ENCODE results near the gene HIP1R. TPM values are rescaled to one million over a fixed set of nuclear protein-coding genes. Genes with fewer than 3 reads are reported as not detected.

Gene HIP1R
- total and polyA plus RNA-seq, 4 donors = 25.4 to 101 (median 30.1) TPM

DNA sequence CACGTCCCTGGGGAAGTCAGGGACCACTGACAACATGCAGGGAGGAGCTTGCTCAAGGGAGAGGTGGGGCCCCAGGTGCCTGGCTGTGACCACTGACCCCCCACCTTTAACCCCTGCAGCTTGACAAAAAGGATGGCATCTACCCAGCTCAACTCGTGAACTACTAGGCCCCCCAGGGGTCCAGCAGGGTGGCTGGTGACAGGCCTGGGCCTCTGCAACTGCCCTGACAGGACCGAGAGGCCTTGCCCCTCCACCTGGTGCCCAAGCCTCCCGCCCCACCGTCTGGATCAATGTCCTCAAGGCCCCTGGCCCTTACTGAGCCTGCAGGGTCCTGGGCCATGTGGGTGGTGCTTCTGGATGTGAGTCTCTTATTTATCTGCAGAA is 26.3 kb downstream of the HIP1R start:
- WGBS, 2 donors = 72 to 78% methylated on average over 5 of the region's 5 CpGs
- intact Hi-C loops (cut with DNase I) = loop anchor here (2.0 to 10.0 kb wide), 3 partner anchors 69 to 373 kb away; partner anchors contain the start of genes MPHOSPH9 (in 1 of the 2) and MTRFR (in 1 of the 2)
- H3K9me3 ChIP-seq (ENCODE audit: control insufficient read depth, low read length) = no peaks in the 10 kb centered on the region

DNA sequence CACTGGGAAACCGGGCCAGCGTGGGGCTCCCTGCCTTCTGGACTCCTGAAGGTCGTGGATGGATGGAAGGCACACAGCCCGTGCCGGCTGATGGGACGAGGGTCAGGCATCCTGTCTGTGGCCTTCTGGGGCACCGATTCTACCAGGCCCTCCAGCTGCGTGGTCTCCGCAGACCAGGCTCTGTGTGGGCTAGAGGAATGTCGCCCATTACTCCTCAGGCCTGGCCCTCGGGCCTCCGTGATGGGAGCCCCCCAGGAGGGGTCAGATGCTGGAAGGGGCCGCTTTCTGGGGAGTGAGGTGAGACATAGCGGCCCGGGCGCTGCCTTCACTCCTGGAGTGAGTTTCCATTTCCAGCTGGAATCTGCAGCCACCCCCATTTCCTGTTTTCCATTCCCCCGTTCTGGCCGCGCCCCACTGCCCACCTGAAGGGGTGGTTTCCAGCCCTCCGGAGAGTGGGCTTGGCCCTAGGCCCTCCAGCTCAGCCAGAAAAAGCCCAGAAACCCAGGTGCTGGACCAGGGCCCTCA is 26.9 kb downstream of the HIP1R start:
- Histone ChIP-seq H3K27ac (ENCODE audit: low read depth in 1 of 2, low read length in 2 of 2) (no peak overlapping the region), H3K36me3 (ENCODE audit: control insufficient read depth in 1 of 2, insufficient read depth in 2 of 2, low read length in 1 of 2) (no peaks in the 10 kb centered on the region), H3K4me1 (ENCODE audit: control insufficient read depth in 1 of 2, insufficient read depth in 2 of 2, low read length in 2 of 2) (no peaks in the 10 kb centered on the region), H3K4me3 (ENCODE audit: low read length in 2 of 2) (no peak overlapping the region), H3K27me3 (ENCODE audit: control insufficient read depth in 1 of 2, insufficient read depth in 2 of 2, low read length in 1 of 2) (no peaks in the 10 kb centered on the region), H3K9me3 (ENCODE audit: control insufficient read depth, low read length) (no peaks in the 10 kb centered on the region)
- 70 to 73% methylated on average over 20 of the region's 20 CpGs for WGBS, 2 donors
- DNase-seq (peak; percentile 41 to 69), ATAC-seq (ENCODE audit: low FRiP score) (no peak)
- intact Hi-C loops (cut with DNase I) = loop anchor here (5.0 to 10.0 kb wide), 2 partner anchors 70 to 373 kb away; partner anchors contain the start of genes MPHOSPH9 (in 1 of the 2) and MTRFR (in 1 of the 2)

More for the DNA sequence above, 26.3 kb downstream of the HIP1R start:
- no peak for ATAC-seq (ENCODE audit: low FRiP score)
- Histone ChIP-seq H3K4me1 (ENCODE audit: control insufficient read depth in 1 of 2, insufficient read depth in 2 of 2, low read length in 2 of 2) (no peaks in the 10 kb centered on the region), H3K36me3 (ENCODE audit: control insufficient read depth in 1 of 2, insufficient read depth in 2 of 2, low read length in 1 of 2) (no peaks in the 10 kb centered on the region), H3K27ac (ENCODE audit: low read depth in 1 of 2, low read length in 2 of 2) (no peak overlapping the region), H3K27me3 (ENCODE audit: control insufficient read depth in 1 of 2, insufficient read depth in 2 of 2, low read length in 1 of 2) (no peaks in the 10 kb centered on the region), H3K4me3 (ENCODE audit: low read length in 2 of 2) (no peak overlapping the region)
- peak; percentile 42 to 74 for DNase-seq

DNA sequence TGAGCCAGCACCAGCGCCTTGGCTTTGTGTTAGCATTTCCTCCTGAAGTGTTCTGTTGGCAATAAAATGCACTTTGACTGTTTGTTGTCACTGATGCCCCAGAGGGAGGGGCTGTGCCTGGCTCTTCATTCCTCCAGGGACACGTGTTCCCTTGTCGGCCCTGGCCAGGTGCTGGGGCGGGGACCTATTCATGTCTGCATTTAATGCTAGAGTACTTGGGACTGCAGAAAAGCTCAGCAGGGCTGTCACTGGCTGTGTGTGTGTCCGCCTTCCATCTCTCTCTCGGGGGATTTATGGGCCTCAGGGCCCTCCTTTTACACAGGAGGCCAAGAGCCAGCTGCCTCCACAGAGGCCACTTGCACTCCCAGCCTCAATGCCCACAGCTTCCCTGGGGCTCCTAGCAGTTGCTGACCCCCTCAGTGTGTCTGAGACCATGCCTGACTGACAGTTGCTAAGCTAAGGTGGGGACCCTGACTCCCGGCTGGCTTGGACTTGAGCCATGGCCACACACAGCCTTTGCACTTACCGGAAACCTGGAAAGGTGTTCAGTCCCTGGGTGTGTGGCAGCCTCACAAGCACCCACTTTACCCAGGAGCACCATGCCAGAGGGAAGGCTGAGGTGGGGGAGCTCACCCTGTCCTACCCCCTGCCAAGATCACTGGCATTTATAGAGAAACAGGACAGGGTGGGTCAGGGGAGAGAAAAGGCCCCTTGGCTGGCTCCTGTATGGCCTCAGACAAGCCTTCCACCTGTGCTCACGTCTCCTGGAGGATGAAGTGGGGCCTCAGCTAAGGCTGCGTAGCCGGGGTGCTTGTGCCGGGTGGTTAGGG is 27.8 kb downstream of the HIP1R start:
- WGBS, 2 donors = 67 to 69% methylated on average over 12 of the region's 12 CpGs
- intact Hi-C loops (cut with DNase I) = loop anchor here (5.0 to 10.0 kb wide), 2 partner anchors 71 to 372 kb away; partner anchors contain the start of genes MPHOSPH9 (in 1 of the 2) and MTRFR (in 1 of the 2)
- no peaks in the 10 kb centered on the region for H3K36me3 ChIP-seq (ENCODE audit: control insufficient read depth in 1 of 2, insufficient read depth in 2 of 2, low read length in 1 of 2)

DNA sequence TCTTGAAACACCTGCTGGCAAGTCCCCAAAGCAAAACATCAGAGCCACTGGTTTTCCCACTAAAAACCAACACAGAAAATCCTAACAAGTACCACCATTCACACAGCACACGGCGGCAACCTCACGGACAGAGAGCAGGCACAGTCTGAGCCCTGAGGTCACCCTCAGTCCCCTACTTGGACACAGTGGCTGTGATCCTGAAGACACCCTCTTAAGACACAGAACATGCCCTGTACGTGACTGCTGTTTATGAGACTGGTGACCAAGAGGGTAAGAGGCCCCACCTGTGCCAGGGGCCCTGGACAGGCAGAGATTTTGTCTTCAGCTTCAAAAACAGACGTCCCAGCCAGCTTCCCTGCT is 29.6 kb downstream of the HIP1R start:
- intact Hi-C loops (cut with DNase I) = loop anchor here (5.0 to 10.0 kb wide), 2 partner anchors 73 to 370 kb away; partner anchors contain the start of genes MPHOSPH9 (in 1 of the 2) and MTRFR (in 1 of the 2)
- DNase-seq (no peak), ATAC-seq (ENCODE audit: low FRiP score) (no peak)
- Histone ChIP-seq H3K9me3 (ENCODE audit: control insufficient read depth, low read length) (no peaks in the 10 kb centered on the region), H3K27me3 (ENCODE audit: control insufficient read depth in 1 of 2, insufficient read depth in 2 of 2, low read length in 1 of 2) (no peaks in the 10 kb centered on the region), H3K27ac (ENCODE audit: low read depth in 1 of 2, low read length in 2 of 2) (no peak overlapping the region), H3K4me3 (ENCODE audit: low read length in 2 of 2) (no peak overlapping the region), H3K36me3 (ENCODE audit: control insufficient read depth in 1 of 2, insufficient read depth in 2 of 2, low read length in 1 of 2) (no peaks in the 10 kb centered on the region), H3K4me1 (ENCODE audit: control insufficient read depth in 1 of 2, insufficient read depth in 2 of 2, low read length in 2 of 2) (no peaks in the 10 kb centered on the region)
- 81 to 83% methylated on average over 5 of the region's 5 CpGs for WGBS, 2 donors

More for the DNA sequence above, 27.8 kb downstream of the HIP1R start:
- Histone ChIP-seq H3K9me3 (ENCODE audit: control insufficient read depth, low read length) (no peaks in the 10 kb centered on the region), H3K27ac (ENCODE audit: low read depth in 1 of 2, low read length in 2 of 2) (no peak overlapping the region), H3K4me3 (ENCODE audit: low read length in 2 of 2) (no peak overlapping the region), H3K27me3 (ENCODE audit: control insufficient read depth in 1 of 2, insufficient read depth in 2 of 2, low read length in 1 of 2) (no peaks in the 10 kb centered on the region), H3K4me1 (ENCODE audit: control insufficient read depth in 1 of 2, insufficient read depth in 2 of 2, low read length in 2 of 2) (no peaks in the 10 kb centered on the region)
- ATAC-seq (ENCODE audit: low FRiP score) = no peak
- peak; percentile 46 to 65 for DNase-seq

DNA sequence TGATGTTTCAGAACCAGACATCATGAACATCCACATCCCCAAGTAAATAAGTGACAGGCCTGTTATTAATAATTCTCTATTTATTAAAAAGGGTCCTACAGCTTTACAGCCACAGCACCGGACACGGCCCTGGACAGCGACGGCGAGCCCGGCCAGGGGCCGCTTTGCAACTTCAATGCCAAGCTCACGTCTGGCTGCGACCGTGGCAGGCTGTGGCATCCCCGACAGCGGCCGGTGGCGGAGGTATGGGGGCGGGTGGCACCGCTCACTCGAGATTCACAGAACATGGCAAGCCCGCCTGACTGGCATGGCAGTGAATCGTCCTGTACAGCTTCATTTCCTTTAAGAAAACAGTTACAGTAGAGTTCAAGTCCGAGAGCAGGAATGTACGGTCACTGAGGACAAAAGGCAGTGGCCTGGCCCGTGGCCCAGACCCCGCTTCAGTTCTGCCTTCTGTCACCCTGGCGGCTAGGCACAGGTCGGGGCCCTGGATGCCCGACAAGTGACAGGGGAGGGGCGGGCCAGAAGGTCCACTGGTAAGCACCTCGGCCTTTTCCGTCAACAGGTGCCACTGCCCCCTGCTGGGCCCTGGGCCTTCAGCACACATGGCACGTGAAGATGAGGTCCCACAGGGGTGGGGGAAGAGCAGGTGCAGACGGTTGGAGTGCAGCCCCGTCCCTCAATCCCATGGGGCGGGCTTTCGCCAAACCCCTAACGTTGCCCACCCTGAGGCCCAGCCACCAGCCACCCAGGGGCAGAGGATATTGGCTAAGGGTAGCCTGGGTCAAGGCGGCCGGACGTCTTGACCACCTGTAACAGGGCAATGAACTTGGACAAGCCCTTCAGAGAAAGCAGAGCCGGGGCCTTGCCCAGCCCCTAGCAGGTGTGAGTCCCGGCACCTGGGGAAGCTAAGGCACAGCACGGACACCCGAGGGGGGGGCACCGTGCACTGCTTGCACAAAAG is 30.3 kb downstream of the HIP1R start:
- DNase-seq (peak; percentile 49 to 79), ATAC-seq (ENCODE audit: low FRiP score) (peak; percentile 15)
- Histone ChIP-seq H3K4me3 (ENCODE audit: low read length in 2 of 2) (no peak overlapping the region), H3K4me1 (ENCODE audit: control insufficient read depth in 1 of 2, insufficient read depth in 2 of 2, low read length in 2 of 2) (no peaks in the 10 kb centered on the region), H3K36me3 (ENCODE audit: control insufficient read depth in 1 of 2, insufficient read depth in 2 of 2, low read length in 1 of 2) (no peaks in the 10 kb centered on the region), H3K27ac (ENCODE audit: low read depth in 1 of 2, low read length in 2 of 2) (no peak overlapping the region), H3K9me3 (ENCODE audit: control insufficient read depth, low read length) (no peaks in the 10 kb centered on the region), H3K27me3 (ENCODE audit: control insufficient read depth in 1 of 2, insufficient read depth in 2 of 2, low read length in 1 of 2) (no peaks in the 10 kb centered on the region)
- 80% methylated on average over 43 of the region's 43 CpGs for WGBS, 2 donors
- intact Hi-C loops (cut with DNase I) = loop anchor here in 1 of 2 donors (10.0 kb wide), 1 partner anchor 369 kb away; the partner anchor contains the start of genes MPHOSPH9 and MTRFR

DNA sequence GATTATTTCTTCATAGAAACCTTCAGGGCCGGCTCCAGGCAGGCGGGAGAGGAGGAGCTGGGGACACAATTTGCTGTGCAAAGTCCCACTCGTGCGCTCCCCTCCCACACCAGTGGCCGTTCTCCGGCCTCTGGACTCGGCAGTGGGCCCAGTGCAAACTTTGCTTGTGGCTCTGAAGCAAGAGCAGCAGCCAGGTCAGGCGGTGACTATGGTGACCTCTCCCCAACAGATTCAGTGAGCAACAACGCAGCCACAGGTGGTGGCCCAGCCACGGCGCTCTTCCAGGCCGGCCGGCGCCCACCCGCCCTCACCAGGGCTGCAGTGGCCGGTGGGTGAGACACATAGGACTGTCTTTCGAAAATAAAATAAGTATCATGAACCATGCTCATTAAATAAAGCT is 31.1 kb downstream of the HIP1R start:
- no peaks in the 10 kb centered on the region for H3K27me3 ChIP-seq (ENCODE audit: control insufficient read depth in 1 of 2, insufficient read depth in 2 of 2, low read length in 1 of 2)
- intact Hi-C loops (cut with DNase I) = loop anchor here in 1 of 2 donors (10.0 kb wide), 1 partner anchor 368 kb away; the partner anchor contains the start of genes MPHOSPH9 and MTRFR
- ATAC-seq (ENCODE audit: low FRiP score) = no peak
- no peak overlapping the region for H3K27ac ChIP-seq (ENCODE audit: low read depth in 1 of 2, low read length in 2 of 2)
- 92 to 94% methylated on average over 17 of the region's 17 CpGs for WGBS, 2 donors
- H3K4me1 ChIP-seq (ENCODE audit: control insufficient read depth in 1 of 2, insufficient read depth in 2 of 2, low read length in 2 of 2) = no peaks in the 10 kb centered on the region
- no peaks in the 10 kb centered on the region for H3K36me3 ChIP-seq (ENCODE audit: control insufficient read depth in 1 of 2, insufficient read depth in 2 of 2, low read length in 1 of 2)
- H3K9me3 ChIP-seq (ENCODE audit: control insufficient read depth, low read length) = no peaks in the 10 kb centered on the region
- DNase-seq = peak in 1 of 2 donors; percentile 68
- H3K4me3 ChIP-seq (ENCODE audit: low read length in 2 of 2) = no peak overlapping the region

DNA sequence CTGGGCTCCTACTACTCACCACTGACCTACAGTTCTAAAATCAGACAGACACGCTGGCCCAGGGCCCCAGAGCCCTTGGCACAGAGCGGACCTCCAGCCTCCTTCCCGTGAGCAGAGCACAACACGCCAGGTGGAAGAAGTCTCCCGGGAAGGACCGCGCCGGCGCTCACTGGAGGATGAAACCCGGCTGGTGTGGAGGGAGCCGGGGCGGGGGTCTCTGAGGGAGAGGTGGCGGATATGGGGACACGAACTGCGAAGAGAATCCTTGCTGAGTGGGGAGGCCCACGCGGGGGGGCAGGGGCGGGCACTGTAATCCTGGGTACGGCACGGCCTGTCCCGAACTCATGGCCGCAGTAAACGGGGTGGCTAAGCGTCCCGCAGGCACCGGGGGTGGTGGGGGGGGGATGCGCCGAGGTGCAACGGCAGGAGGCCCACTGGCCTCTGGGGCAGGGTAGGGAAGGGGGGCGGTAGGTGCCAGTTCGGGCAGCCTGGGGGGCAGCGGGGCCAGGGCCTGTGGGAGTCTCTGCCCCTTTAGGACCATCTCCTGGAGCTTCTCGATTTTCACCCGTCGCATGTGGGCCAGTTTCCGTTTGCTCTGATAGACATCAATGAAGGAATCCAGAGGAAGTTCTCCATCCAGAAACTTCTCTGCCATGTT is 31.8 kb downstream of the HIP1R start:
- H3K4me1 ChIP-seq (ENCODE audit: control insufficient read depth in 1 of 2, insufficient read depth in 2 of 2, low read length in 2 of 2) = no peaks in the 10 kb centered on the region
- no peaks in the 10 kb centered on the region for H3K27me3 ChIP-seq (ENCODE audit: control insufficient read depth in 1 of 2, insufficient read depth in 2 of 2, low read length in 1 of 2)
- no peaks in the 10 kb centered on the region for H3K9me3 ChIP-seq (ENCODE audit: control insufficient read depth, low read length)
- intact Hi-C loops (cut with DNase I) = loop anchor here in 1 of 2 donors (10.0 kb wide), 1 partner anchor 368 kb away; the partner anchor contains the start of genes MPHOSPH9 and MTRFR
- H3K36me3 ChIP-seq (ENCODE audit: control insufficient read depth in 1 of 2, insufficient read depth in 2 of 2, low read length in 1 of 2) = no peaks in the 10 kb centered on the region
- 90% methylated on average over 35 to 36 of the region's 36 CpGs for WGBS, 2 donors
- H3K4me3 ChIP-seq (ENCODE audit: low read length in 2 of 2) = no peak overlapping the region
- no peak for ATAC-seq (ENCODE audit: low FRiP score)
- H3K27ac ChIP-seq (ENCODE audit: low read depth in 1 of 2, low read length in 2 of 2) = no peak overlapping the region
- peak in 1 of 2 donors; percentile 77 for DNase-seq

Measured in aorta (tissue), 5 donors.